Stimulated activated memory B cell treated with anti-CD40 and anti-IgM and Interleukin-4, amounts not matched to agents 10 μg/mL and 1 μg/mL and 100 μg/mL, for 72 hours (primary cell): Measurements from ENCODE around the gene GATA2.

Experiments used
- ATAC-seq: fragments of 150-1000 bp; cut with Tn5 transposase; 2 replicates; pipeline ENCODE4 v1.10.0; 2021
- H3K27ac Mint-ChIP-seq: one replicate; pipeline ENCODE4 v1.8.0; 2022; ENCODE audit warnings: mild to moderate bottlenecking, mixed read lengths
- H3K27me3 Mint-ChIP-seq: one replicate; pipeline ENCODE4 v1.8.0; 2022; ENCODE audit warnings: mixed read lengths
- H3K36me3 Mint-ChIP-seq: one replicate; pipeline ENCODE4 v1.8.0; 2022; ENCODE audit warnings: mixed read lengths
- H3K4me1 Mint-ChIP-seq: one replicate; pipeline ENCODE4 v1.8.0; 2022; ENCODE audit warnings: mixed read lengths
- H3K4me3 Mint-ChIP-seq: one replicate; pipeline ENCODE4 v1.8.0; 2022; ENCODE audit warnings: mild to moderate bottlenecking, moderate library complexity, mixed read lengths
- H3K9me3 Mint-ChIP-seq: one replicate; pipeline ENCODE4 v1.8.0; 2022; ENCODE audit warnings: mixed read lengths

The GATA2 gene

DNA sequence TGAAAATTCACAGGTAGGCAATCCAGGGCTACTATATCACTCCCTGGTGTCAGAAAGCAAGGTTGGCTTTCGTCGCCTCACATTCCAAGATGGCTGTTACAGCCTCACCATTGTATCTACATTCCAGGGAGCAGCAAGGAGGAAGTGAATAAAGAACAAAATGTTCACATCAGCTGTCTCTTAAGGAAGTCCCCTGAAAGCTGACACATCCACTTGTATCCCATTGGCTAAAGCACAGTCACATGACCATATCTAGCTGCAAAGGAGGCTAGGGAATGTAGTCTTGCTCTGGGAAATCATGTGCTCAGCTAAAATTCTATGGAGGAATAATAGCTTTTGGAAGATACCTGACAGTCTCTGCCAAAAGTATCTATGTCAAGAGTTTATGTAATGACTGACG is 12.8 kb upstream of the GATA2 start:
- no peaks in the 10 kb centered on the region for H3K36me3 Mint-ChIP-seq
- H3K4me1 Mint-ChIP-seq: no peaks in the 10 kb centered on the region
- no peak for ATAC-seq
- H3K27me3 Mint-ChIP-seq: peaks cover 78% of the 10 kb centered on the region
- no peak overlapping the region for H3K27ac Mint-ChIP-seq
- no peak overlapping the region for H3K4me3 Mint-ChIP-seq
- H3K9me3 Mint-ChIP-seq: peaks cover 5% of the 10 kb centered on the region

DNA sequence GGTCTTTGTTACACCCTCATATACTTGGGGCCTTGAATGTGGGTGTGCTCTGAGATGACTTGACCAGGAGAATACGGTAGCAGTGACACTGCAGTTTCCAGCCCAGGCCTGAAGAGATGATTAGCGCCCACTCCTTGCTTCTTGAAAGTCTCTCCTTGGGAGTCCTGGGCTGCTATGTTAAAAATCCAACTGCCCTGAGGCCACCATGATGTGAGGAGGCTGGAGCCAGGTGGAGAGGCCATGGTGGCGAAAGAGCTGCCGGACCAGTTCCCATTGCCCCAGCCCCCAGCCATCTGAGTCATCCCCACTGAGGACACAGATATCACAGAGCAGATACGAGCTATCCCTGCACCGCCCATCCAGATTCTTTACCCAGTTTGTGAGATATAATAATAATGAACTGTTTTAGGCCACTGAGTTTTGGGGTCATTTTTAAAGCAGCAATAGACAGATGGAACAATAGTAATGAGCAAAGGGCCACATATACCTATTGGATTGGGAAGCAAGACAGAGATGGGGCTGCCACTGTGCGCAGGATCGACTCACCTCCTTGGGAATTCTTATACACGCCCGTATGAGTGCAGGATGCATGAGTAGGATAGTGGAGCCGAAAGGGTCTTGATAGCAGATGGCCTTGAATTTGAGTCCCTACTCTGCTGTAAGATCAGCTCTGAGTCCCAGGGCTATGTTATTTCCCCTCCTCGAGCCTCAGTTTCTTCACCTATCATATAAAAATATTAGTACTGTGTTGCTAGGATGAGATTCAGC is 12.1 kb upstream of the GATA2 start:
- H3K4me1 Mint-ChIP-seq: no peaks in the 10 kb centered on the region
- no peak overlapping the region for H3K4me3 Mint-ChIP-seq
- peaks cover 4% of the 10 kb centered on the region for H3K9me3 Mint-ChIP-seq
- no peak overlapping the region for H3K27ac Mint-ChIP-seq
- no peak for ATAC-seq
- no peaks in the 10 kb centered on the region for H3K36me3 Mint-ChIP-seq
- H3K27me3 Mint-ChIP-seq: peaks cover 79% of the 10 kb centered on the region

DNA sequence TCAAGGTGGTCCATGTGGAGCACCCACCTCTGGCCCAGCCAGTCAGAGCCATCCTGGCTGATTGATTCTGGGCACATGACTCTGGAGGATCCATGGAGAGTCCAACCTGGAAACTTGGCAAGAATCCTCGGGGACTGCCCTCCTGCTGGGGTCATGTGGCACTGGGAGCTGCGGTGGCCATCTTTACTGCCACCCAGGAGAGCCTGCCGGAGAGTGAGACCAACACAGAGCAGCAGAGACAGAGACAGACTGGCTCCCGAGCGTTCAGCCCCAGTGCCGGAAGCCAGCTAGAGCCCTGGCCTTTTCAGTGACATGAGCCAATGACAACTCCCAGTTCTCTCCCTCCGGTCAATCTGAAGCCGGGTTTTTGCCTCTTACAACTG is 11.5 kb upstream of the GATA2 start:
- peaks cover 3% of the 10 kb centered on the region for H3K9me3 Mint-ChIP-seq
- H3K27me3 Mint-ChIP-seq: peaks cover 79% of the 10 kb centered on the region
- no peak for ATAC-seq
- H3K4me1 Mint-ChIP-seq: no peaks in the 10 kb centered on the region
- no peak overlapping the region for H3K27ac Mint-ChIP-seq
- H3K36me3 Mint-ChIP-seq: no peaks in the 10 kb centered on the region
- H3K4me3 Mint-ChIP-seq: no peak overlapping the region

DNA sequence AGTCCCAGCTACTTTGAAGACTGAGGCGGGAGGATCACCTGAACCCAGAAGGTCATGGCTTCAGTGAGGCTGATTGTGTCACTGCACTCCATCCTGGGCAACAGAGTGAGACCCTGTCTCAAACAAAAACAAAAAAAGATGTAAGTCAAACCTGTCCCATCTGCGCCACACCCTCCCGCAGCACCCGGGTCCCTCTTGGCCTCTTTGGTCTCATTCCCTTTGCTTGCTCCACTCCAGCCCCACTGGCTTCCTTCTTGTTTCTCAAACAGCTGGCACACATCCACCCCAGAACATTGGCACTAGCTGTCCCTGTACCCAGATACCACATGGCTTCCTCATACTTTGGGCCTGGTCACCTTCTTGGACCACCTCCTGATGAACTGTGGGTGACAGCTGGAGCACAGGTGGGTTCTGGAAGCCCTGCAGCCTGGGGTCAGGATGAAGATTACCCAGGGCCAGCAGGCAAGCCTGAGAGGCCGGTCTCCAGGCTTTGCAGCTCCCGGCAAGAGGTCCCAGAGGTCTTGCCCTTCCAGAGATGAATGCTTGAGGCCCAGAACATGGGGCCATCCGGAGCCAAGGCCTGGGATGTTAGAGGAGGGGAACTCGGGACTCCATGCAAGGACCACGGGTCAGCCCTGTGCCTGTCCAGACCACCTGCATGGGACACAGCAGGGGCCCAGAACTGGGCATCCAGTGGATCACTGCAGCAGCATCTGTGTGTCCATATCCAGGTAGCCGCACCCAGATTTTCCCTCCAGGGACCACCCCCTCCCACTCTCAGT is 10.9 kb upstream of the GATA2 start:
- Mint-ChIP-seq H3K9me3 (peaks cover 3% of the 10 kb centered on the region), H3K27me3 (peaks cover 79% of the 10 kb centered on the region), H3K27ac (no peak overlapping the region), H3K4me1 (no peaks in the 10 kb centered on the region), H3K36me3 (no peaks in the 10 kb centered on the region), H3K4me3 (no peak overlapping the region)
- no peak for ATAC-seq

DNA sequence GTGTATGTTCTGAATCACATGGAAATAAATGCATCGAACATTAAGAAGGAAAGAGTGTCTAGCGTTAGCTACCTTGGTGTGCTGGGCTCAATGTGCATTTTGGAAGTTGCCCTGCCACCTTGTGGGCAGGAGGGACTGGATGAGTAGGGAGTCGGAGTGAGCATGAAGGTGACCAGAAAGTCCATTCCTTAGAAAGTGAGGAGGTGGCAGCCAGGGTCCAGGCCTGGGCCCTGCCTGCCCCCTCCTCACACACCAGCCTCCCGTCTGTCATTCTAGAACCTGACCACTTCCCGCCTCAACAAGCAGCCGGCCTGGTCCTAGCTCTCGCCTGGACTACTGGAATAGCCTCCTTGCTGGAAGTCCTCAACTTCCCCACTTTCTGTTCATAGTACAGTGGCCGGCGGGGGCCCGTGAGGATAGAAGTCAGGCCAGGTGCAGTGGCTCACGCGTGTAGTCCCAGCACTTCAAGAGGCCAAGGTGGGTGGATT is 10.2 kb upstream of the GATA2 start:
- Mint-ChIP-seq H3K9me3 (peaks cover 3% of the 10 kb centered on the region), H3K36me3 (no peaks in the 10 kb centered on the region), H3K27ac (no peak overlapping the region), H3K4me1 (no peaks in the 10 kb centered on the region), H3K4me3 (no peak overlapping the region), H3K27me3 (peaks cover 79% of the 10 kb centered on the region)
- no peak for ATAC-seq

DNA sequence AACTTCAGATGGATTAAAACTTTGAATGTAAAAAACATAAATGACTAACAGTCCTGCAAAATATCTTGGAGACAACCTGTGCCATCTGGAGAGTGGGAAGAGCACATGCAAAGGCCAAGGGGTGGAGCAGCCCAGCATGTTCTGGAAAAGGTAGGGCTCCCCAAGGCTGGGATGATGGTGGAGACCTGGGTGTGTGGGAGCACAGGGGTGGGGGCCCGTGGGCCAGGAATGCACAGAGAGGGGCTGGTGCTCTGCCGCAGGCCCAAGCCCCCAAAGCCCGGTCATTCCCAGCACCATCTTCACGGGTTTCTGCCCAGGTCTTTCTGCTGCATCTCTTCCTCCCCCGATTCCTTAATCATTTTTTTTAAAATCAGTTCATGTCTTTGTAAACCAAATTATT is 9.7 kb upstream of the GATA2 start:
- Mint-ChIP-seq H3K9me3 (peaks cover 3% of the 10 kb centered on the region), H3K27ac (no peak overlapping the region), H3K27me3 (peaks cover 83% of the 10 kb centered on the region), H3K4me1 (no peaks in the 10 kb centered on the region), H3K4me3 (no peak overlapping the region), H3K36me3 (no peaks in the 10 kb centered on the region)
- ATAC-seq: no peak

DNA sequence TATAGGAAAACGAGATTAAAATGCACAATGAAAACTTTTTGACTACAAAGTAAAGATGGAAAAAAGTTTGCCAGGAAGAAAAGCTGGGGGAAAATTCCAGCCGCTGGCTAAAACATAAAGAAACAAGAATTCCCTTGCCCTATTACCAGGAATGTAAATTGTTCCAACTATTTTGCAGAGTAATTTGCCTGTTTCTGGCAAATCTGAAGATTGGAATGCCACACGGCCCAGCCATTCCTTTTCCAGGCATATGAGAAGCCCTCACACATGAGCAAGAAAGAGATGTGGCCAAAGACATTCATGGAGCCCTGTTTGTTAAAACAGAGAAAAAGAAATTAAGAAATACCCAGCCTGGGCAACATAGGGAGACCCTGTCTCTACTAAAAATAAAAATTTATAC is 8.4 kb upstream of the GATA2 start:
- no peak overlapping the region for H3K27ac Mint-ChIP-seq
- H3K4me3 Mint-ChIP-seq: no peak overlapping the region
- H3K36me3 Mint-ChIP-seq: no peaks in the 10 kb centered on the region
- H3K27me3 Mint-ChIP-seq: peaks cover 83% of the 10 kb centered on the region
- H3K4me1 Mint-ChIP-seq: peaks cover 9% of the 10 kb centered on the region
- H3K9me3 Mint-ChIP-seq: peaks cover 3% of the 10 kb centered on the region
- no peak for ATAC-seq

DNA sequence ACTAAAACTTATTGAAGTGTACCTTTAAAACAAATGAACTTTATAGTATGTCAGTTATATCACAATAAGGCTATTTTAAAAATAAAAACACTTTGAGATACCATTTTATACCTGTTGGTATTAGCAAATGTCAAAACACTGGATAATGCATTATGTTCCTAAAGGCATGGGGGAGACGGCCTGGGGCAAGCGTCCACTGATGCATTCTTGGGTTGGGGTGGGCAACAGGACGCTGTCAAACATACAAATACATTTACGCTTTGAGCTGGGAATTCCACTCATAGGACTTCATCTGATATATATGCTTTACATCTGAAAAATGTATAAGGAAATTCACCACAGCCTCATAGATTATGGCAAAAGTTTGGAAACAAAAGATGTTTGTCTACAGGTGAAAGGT is 7.6 kb upstream of the GATA2 start:
- no peaks in the 10 kb centered on the region for H3K36me3 Mint-ChIP-seq
- no peak overlapping the region for H3K4me3 Mint-ChIP-seq
- peaks cover 86% of the 10 kb centered on the region for H3K27me3 Mint-ChIP-seq
- no peak overlapping the region for H3K27ac Mint-ChIP-seq
- peaks cover 9% of the 10 kb centered on the region for H3K4me1 Mint-ChIP-seq
- no peak for ATAC-seq
- no peaks in the 10 kb centered on the region for H3K9me3 Mint-ChIP-seq

DNA sequence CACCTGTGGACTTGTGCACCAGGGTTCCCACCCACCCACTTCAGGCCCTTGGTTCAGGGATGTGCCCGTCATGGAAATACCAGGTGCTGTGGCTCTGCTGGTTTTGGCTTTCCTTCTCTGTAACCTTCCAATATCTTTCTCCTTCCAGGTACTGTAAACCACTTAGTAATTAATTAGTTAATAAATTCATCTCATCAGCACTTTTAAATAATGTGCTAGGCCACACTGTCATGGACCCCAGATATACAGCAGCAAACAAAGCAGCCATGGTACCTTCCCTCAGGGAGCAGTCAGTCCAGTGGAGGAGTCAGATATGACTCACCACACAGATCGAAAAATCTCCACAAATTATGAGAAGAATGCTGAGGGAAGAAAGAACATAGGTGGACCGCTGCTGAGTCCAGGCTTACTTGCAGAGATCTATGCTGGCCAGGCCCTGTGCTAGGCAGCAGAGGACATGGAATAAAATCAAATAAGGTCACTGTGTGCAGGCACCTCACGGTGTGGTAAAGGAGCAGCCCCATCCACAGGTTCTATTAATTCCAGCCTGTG is 6.8 kb upstream of the GATA2 start:
- Mint-ChIP-seq H3K9me3 (no peaks in the 10 kb centered on the region), H3K27ac (no peak overlapping the region), H3K4me1 (peaks cover 9% of the 10 kb centered on the region), H3K27me3 (peaks cover 94% of the 10 kb centered on the region), H3K4me3 (no peak overlapping the region), H3K36me3 (no peaks in the 10 kb centered on the region)
- ATAC-seq: no peak

DNA sequence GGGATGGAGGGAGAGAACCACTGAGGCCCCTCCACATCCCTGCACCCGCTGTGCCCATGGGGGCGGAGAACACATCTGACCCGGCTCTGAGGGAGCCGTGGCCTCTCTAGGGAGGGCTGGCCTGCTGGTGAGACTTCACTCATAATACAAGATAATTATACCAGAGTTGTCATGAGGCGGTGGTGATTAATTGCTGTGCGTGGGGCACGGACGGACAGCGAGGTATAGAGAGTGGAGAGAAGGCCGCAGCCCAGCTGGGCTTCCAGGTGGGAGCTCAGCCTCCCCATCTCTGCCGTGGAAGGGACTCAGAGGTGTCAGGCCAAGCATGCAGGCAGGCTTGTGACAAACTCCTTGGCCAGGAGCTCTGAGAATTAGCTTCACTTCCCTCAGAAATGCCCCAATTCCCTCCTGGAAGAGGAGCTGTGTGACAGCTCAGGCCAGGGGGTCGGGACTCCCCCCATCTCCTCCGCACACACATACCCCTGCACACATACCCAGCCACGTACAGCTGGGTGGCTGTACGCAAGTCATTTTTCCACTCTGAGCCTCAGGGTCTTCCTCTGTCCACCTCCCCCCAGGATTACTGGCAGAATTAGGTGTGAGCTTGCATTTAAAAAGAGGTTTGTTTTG is 6.0 kb upstream of the GATA2 start:
- Mint-ChIP-seq H3K27me3 (peaks cover 99% of the 10 kb centered on the region), H3K9me3 (no peaks in the 10 kb centered on the region)

DNA sequence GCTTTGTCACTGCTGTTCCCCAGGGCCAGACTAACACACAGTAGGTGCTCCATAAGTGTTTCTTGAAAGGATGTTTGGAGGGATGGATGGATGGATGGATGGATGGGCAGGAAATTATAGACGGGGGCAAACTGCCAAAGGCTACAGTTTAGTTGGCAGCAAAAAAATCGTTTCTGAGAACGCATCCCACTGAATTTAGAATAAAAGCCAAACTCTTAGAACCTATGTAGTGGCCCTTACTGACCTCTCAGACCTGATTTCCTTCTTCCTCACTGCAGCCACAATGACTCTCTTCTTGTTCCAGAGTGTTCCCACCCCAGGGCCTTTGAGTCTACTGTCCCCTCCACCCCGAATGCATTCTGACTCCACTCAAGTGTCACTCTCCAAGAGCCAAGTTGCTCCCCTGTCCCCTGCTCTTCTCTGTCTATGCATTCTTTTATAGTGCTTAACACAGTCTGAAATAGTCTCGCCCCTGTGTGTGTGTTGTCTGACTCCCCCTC is 5.2 kb upstream of the GATA2 start:
- ATAC-seq: no peak
- peaks cover 99% of the 10 kb centered on the region for H3K27me3 Mint-ChIP-seq
- H3K36me3 Mint-ChIP-seq: no peaks in the 10 kb centered on the region
- H3K4me1 Mint-ChIP-seq: peaks cover 14% of the 10 kb centered on the region
- H3K4me3 Mint-ChIP-seq: peak overlapping the region; percentile 34
- no peak overlapping the region for H3K27ac Mint-ChIP-seq
- no peaks in the 10 kb centered on the region for H3K9me3 Mint-ChIP-seq

More for the DNA sequence above, 6.0 kb upstream of the GATA2 start:
- Mint-ChIP-seq H3K27ac (no peak overlapping the region), H3K4me3 (no peak overlapping the region), H3K4me1 (peaks cover 9% of the 10 kb centered on the region), H3K36me3 (no peaks in the 10 kb centered on the region)
- no peak for ATAC-seq

DNA sequence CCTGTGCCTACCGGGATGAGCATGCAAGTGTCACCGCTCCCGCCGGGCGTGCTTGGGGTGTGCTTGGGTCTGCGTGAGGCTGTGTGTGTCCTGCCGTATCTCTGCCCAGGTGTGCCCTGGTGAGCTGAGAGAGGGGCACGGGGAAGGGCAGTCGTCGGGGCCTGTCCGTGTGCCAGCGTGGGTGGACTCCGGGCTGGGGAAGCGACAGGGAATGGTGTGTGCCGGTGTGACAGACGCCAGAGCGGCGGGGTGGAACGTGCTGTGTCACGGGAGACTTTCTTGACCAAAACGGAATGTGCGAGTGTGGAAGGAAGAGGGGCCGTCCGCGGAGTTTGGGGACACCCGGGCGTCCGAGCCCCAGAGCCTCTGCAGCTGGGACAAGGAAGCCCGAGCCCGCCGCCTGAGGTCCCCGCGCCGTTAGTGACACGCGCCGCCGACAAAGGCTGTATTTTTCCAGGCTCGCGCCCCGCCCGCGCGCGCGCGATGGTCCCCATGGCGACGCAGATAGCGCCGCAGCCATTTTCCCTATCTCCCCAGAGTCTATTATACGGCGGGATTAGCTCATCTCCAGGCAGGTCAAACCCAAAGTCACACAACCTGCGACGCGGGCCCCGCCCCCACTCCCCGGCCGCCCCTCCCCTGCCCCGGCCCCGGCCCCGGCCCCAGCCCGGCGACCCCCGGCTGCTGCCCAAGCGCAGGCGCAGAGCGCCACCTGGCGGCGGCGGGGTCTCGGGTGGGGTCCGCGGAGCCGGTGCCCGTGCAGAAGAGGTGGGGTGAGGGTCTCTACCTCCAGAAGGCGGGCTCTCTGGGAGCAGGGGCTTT is 4.5 kb upstream of the GATA2 start:
- Mint-ChIP-seq H3K4me1 (peaks cover 16% of the 10 kb centered on the region), H3K4me3 (peak overlapping the region; percentile 73), H3K36me3 (no peaks in the 10 kb centered on the region), H3K27me3 (peaks cover 96% of the 10 kb centered on the region), H3K9me3 (no peaks in the 10 kb centered on the region), H3K27ac (no peak overlapping the region)
- ATAC-seq: peak; percentile 59

DNA sequence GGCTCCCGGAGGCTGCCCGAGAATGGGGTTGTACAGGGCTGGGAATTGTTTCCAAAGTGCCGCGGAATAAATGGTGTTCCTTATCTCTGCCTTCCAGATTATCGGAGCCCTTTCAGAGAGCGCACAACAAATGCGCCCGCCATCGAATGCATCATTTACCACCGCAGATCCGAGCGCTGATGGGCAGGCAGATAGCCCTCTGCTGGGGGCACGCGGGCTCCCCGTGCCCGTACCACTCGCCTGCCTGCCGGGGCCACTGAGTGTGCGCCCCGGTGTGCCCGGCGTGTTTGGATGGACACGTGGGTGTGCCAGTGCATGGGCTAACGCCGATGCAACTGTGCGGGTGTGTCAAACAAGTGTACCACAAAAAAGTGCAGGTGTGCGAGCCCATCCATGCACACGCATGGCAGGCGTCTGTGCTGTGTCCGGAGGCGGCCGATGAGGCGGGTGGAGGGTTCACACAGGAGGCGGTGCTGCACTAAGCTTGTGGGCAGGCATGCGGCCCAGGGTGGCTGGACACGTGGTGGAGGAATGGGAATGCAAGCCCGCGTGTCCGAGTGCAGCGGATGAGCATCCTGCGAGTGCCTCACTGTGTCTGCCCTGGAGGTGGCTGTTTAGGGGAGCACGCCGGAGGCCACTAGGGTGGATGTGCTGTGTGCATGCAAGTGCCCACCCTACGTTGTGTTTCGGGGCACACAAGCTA is 3.8 kb upstream of the GATA2 start:
- no peaks in the 10 kb centered on the region for H3K36me3 Mint-ChIP-seq
- no peaks in the 10 kb centered on the region for H3K9me3 Mint-ChIP-seq
- no peak overlapping the region for H3K27ac Mint-ChIP-seq
- H3K4me3 Mint-ChIP-seq: peak overlapping the region; percentile 73
- peaks cover 24% of the 10 kb centered on the region for H3K4me1 Mint-ChIP-seq
- ATAC-seq: no peak
- peaks cover 96% of the 10 kb centered on the region for H3K27me3 Mint-ChIP-seq

DNA sequence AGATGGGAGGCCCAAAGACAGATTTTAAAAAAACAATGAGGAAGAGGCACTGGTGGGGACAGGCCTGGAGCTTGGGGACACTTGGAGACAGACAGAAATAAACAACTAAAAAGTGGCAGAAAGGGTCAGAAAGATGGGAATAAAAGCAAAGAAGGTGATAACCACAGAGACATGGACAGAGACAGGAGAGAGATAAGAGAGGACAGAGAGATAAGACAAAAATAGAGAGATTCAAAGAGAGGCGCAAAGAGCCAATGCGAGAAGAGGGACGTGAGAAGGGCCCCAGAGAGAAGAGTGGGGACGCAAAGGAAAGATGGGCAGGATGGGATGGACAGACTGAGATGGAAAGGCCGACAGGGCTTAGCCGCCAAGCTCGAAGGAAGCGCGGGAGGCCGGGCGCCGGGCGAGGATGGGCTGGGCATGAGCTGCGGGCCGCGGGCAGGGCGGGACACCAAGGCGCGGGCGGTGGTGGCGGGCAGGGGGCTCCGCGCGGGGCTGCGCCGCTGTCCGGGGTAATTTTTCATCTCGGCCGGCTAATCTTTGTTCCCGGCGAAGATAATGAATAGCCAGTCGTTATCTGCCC is 3.1 kb upstream of the GATA2 start:
- Mint-ChIP-seq H3K4me3 (peak overlapping the region; percentile 3), H3K4me1 (peaks cover 27% of the 10 kb centered on the region), H3K27me3 (peaks cover 95% of the 10 kb centered on the region), H3K27ac (no peak overlapping the region), H3K36me3 (no peaks in the 10 kb centered on the region), H3K9me3 (no peaks in the 10 kb centered on the region)
- ATAC-seq: no peak
